Stimulated activated CD8-positive, alpha-beta memory T cell treated with anti-CD3 and anti-CD28 coated beads, Interleukin-12 subunit alpha, Interleukin-12 subunit beta, amount 100 ng/mL, for 4 hours (primary cell): Measurements from ENCODE around the gene DNAH10.
"Not testable (repeated sequence)": the region's sequence is repeated elsewhere in the genome, so short reads cannot be mapped to it uniquely, and the experiment has no call there.

Source experiments
- DNase-seq: peaks from one replicate; pipeline ENCODE4 v3.0.0-alpha.2; 2020; ENCODE audit warnings: low read depth

The DNAH10 gene

GRCh38 chr12:123907726-123908476, 145.8 kb downstream of the DNAH10 start:
- DNase-seq, result no peak

DNA sequence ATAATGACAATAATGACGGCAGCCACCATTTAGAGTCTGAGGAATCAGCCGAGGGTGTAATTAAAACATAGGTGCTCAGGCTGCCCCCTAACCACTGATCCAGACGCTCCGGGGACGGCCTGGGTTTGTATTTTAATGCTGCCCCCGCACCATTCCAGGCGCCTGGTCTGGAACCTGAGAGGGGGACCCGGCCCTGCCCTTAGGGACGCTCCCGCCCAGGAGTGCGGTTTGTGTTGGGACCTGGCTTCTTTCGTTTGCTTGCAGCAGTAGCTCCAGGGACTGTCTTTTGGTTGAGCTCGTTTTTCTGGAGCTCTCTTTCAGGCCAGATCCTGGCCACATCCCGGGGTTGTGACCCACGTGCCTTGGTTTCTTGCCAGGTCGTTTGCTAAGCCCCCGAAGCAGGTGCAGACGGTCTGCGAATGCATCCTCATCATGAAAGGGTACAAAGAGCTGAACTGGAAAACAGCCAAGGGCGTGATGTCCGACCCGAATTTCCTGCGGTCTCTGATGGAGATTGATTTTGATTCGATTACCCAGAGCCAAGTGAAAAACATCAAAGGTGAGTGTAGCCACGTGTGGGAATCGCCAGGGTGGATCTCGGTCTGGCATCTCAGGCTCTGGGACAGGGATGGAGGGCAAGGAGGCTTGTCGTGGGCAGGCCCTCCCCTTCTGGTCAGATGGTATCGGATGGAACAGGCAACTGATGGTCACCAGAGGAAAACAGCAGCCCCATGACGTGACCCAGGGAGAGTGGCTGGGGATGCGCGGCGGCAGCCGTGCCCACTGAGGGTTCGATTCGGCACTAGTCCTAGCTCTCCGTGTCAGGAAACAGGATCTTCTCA, 147.0 kb downstream of the DNAH10 start:
- DNase-seq, result no peak

DNA sequence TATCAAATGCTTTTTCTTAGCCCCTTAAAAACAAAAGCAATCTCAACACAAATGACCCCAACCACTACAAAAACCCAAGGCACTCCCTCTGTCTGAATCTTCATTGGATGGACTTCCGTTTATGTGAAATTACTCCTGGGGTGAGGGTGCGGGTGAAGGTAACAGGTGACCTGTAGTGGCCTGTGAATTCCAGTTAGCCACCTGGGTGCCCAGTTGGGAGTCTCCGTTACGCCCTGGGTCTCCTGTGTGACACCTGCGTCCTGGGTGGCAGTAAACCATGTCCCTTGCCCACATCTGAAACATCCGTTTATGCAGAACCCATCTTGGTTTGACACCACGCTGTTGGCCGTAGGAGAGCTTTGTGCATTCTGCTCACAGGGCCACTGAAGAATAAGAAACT, 148.0 kb downstream of the DNAH10 start:
- no peak for DNase-seq

GRCh38 chr12:123910761-123911193, 148.7 kb downstream of the DNAH10 start:
- DNase-seq, result no peak

DNA sequence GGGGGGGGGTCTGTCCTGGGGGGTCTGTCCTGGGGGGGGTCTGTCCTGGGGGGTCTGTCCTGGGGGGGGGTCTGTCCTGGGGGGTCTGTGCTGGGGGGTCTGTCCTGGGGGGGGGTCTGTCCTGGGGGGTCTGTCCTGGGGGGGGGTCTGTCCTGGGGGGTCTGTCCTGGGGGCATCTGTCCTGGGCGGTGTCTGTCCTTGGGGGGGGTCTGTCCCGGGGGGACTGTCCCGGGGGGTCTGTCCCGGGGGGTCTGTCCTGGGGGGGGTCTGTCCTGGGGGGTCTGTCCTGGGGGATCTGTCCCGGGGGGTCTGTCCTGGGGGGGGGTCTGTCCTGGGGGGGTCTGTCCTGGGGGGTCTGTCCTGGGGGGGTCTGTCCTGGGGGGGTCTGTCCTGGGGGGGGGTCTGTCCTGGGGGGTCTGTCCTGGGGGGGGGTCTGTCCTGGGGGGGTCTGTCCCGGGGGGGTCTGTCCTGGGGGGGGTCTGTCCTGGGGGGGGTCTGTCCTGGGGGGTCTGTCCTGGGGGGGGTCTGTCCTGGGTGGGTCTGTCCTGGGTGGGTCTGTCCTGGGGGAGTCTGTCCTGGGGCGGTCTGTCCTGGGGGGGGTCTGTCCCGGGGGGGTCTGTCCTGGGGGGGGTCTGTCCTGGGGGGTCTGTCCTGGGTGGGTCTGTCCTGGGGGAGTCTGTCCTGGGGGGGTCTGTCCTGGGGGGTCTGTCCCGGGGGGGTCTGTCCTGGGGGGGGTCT, 149.7 kb downstream of the DNAH10 start:
- not testable (repeated sequence) for DNase-seq

GRCh38 chr12:123912415-123913380, 150.6 kb downstream of the DNAH10 start:
- no peak for DNase-seq

- DNase-seq, result no peak
Observed at GRCh38 chr12:123914726-123915333, 152.7 kb downstream of the DNAH10 start.

DNA sequence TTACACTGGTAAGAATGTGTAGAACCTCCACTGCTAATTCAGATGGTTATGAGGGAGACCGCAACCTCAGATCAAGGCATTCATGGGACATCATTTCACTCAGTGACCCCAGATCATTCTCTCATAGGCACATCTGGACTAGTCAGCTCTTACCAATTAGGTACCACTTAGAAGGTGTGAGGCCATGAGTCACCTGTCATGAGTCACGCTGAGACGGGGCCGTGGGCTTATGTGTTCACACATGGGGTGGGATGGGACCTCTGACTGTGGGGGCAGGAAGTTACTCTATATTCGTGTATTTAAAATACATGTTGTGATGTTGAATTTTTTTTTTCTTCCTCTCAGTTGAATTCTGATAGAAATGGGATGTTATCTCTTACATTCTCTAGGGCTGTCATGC, 154.6 kb downstream of the DNAH10 start:
- DNase-seq, result peak; percentile 56

GRCh38 chr12:123917337-123917850, 155.3 kb downstream of the DNAH10 start:
- DNase-seq, result no peak

DNA sequence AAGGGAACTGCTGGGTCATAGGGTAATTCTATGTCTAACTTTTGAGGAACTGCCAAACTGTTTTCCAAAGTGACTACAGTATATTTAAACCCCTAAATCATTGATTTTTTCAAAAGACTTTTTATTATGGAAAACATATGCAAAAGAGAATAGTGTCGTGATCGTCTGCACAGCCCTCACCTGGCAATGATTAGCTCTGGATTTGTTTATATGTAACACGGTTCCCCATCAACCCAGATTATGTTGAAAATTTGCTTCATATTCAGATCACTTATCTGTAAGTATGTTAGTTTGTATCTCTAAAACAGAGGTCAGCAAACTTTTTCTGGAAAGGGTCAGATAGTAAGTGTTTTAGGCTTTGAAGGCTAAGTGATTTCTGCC, 157.9 kb downstream of the DNAH10 start:
- no peak for DNase-seq

DNA sequence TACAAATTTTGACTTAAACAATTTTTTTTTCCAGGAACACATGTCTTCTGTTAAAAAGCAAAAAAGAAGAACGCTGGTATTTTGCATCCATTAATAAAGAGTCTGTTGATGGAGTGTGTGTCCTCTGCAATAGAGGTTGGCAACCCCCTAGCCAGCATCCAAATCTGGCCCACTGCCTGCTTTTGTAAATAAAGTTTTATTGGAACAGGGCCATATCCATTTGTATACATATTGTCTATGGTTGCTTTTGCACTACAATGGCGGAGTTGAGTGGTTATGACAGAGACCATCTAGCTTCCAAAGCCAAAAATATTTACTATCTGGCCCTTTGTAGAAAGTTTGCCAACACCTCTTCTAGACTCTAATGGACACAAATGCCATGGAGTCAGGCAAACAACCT, 160.9 kb downstream of the DNAH10 start:
- DNase-seq, result no peak

DNA sequence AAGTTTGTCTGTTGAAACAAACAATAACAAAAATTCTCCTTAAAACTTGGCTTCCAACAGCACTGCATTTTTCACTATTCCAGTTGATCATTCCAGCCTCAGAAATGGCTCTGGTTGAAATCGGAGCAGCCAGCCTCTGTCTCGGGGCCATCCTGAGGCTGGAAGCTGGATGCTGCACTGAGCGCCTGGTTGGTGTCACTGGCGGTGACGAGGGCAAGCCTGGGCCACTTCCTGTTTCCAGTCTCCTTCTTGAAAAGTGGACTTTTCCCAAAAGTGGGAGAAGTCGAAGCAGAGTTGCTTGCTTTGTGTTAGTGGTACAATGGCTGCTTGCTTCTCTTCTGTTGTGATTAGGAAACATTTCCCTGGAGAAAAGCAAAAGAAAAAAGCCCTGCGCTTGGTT, 161.8 kb downstream of the DNAH10 start:
- no peak for DNase-seq

DNA sequence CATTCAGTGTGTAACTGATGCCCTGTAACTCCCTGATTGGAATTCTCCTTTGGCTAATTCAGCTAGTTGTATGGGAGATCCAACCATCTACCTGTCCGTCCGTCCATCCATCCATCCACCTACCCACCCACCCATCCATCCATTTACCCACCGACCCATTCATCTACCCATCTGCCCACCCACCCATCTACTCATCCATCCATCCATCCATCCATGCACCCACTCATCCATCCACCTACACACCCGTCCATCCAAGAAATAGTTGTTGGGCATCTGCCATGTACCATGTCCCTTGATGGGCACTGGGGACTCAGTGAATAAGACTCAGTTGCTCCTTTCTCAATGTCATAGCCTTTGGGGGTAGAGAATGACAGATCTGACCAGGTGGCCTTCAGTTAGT, 162.4 kb downstream of the DNAH10 start:
- DNase-seq, result no peak

GRCh38 chr12:123928274-123928865, 166.3 kb downstream of the DNAH10 start:
- no peak for DNase-seq

DNA sequence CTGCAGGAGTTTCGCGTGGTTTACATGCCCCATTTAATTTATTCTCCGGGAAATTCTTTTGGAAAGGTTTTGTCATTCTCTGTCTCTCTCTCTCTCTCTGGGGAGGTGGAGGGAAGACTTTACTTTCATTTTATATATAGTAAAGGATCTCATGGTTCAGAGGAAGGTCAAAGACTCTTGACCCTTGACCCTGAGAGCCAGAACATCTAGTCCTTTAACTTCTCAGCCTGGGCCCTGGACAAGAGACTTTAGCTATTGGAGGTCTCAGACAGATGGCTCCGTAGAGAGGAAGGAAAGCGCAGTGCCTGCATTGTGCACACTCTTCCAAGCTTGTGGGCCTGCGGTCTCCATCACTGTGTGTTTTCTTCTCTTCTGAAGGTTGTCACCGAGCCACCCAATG, 166.8 kb downstream of the DNAH10 start:
- no peak for DNase-seq

- DNase-seq, result no peak
Observed at GRCh38 chr12:123929946-123930583, 168.0 kb downstream of the DNAH10 start.

DNA sequence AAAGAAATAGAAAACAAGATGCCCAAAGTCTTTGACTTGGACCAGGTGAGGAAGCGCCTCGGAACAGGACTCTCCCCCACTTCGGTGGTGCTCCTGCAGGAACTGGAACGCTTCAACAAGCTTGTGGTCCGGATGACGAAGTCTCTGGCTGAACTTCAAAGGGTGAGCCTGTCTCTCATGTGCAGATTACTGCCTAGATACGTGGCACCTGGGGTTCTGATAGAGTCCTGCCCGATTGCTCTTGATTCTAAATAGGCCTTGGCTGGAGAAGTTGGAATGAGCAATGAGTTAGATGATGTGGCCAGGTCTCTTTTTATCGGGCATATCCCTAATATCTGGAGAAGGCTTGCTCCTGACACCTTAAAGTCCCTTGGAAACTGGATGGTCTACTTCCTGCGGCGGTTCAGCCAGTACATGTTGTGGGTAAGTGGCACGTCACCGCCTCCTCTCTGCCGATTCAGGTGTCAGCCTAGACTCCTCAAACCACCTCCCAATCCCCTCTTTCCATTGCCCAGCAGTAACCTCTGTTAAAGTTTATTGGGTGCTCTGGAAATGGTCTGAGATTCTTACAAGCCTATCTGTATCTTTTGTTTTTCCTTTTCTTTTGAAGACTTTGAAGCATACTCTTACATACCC, 169.7 kb downstream of the DNAH10 start:
- DNase-seq, result no peak

DNA sequence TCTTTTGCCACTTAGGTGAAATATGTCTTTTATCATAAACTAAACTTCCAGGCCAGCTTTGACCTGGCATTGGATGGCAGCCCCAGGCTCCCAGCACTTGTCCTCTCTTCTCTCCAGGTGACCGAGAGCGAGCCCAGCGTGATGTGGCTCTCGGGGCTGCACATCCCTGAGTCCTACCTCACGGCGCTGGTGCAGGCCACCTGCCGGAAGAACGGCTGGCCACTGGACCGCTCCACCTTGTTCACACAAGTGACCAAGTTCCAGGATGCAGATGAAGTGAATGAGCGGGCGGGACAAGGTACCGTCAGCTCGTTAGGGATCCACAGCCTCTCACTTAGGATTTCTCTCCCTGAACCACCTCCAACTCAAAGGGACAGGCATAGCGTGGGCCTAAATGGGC, 171.1 kb downstream of the DNAH10 start:
- DNase-seq, result no peak

- DNase-seq, result no peak
Observed at GRCh38 chr12:123934016-123934620, 172.0 kb downstream of the DNAH10 start.
